DOHH2 (cell line): ENCODE measurements around the gene CDK6.

ENCODE experiments used
- EZH2phosphoT487 ChIP-seq: fragments of 200-600 bp; sonication (generic); IDR thresholded peaks from 2 replicates; pipeline ENCODE4 v1.6.1; 2017; ENCODE audit warnings: borderline replicate concordance, mild to moderate bottlenecking, antibody characterized with exemption, low read length, moderate library complexity, mixed read lengths
- TF ChIP-seq, protein P1 (sequence below): fragments of 200-600 bp; sonication (generic); IDR thresholded peaks from one replicate; pipeline ENCODE4 v1.5.1; 2014; ENCODE audit warnings: antibody characterized with exemption, mild to moderate bottlenecking, low read depth, low read length; ENCODE audit not compliant: poor library complexity, severe bottlenecking

DNA sequence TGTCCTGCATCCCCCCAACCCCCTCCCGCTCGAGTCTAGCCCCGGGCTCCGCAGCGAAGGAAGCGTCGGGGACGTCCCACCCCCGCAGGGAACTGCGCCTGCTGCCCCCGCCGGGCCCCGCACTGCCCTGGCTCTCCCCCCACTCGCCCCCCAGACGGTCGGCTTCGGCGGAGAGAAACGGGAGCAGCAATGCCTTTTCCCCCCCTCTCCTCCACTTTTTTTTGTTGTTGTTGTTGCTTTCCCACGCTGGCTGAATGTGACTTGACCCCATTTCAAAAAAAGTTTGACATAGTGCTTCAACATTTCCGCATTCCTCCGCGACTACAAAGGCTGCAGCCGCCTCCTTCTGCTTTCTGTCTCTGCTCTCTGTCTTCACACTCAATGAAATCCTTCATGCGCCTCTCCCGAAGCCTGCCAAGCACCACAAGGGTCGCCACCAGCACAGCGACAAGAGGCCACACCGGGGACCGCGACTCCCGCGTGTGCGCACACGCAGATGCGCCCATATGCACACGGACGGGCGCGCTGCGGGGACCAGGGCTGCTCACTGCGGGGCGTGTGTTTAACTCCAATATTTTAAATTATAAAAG is 1.0 kb downstream of the CDK6 start:
- TF ChIP-seq, protein P1, sequence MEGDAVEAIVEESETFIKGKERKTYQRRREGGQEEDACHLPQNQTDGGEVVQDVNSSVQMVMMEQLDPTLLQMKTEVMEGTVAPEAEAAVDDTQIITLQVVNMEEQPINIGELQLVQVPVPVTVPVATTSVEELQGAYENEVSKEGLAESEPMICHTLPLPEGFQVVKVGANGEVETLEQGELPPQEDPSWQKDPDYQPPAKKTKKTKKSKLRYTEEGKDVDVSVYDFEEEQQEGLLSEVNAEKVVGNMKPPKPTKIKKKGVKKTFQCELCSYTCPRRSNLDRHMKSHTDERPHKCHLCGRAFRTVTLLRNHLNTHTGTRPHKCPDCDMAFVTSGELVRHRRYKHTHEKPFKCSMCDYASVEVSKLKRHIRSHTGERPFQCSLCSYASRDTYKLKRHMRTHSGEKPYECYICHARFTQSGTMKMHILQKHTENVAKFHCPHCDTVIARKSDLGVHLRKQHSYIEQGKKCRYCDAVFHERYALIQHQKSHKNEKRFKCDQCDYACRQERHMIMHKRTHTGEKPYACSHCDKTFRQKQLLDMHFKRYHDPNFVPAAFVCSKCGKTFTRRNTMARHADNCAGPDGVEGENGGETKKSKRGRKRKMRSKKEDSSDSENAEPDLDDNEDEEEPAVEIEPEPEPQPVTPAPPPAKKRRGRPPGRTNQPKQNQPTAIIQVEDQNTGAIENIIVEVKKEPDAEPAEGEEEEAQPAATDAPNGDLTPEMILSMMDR: no peak
- no peak for TF ChIP-seq EZH2phosphoT487
